GM18951 (cell line): Measurements from ENCODE around the gene TMEM87A.
"Not testable (repeated sequence)": the region's sequence is repeated elsewhere in the genome, so short reads cannot be mapped to it uniquely, and the experiment has no call there.

Experiments used
- POLR2A ChIP-seq: IDR thresholded peaks from 4 replicates; pipeline ENCODE4 v1.6.1; 2011; ENCODE audit warnings: mild to moderate bottlenecking; ENCODE audit not compliant: insufficient read length, insufficient read depth; ENCODE audit errors: extremely low read depth
- in situ Hi-C: fragments of 300-500 bp; cut with MboI; formaldehyde crosslinking; loops from one replicate; pipeline ENCODE4 v1.12.0; 2022; ENCODE audit warnings: low sequenced_read_pairs, mixed read lengths, inconsistent platforms; ENCODE audit not compliant: unreplicated experiment

The TMEM87A gene, protein sequence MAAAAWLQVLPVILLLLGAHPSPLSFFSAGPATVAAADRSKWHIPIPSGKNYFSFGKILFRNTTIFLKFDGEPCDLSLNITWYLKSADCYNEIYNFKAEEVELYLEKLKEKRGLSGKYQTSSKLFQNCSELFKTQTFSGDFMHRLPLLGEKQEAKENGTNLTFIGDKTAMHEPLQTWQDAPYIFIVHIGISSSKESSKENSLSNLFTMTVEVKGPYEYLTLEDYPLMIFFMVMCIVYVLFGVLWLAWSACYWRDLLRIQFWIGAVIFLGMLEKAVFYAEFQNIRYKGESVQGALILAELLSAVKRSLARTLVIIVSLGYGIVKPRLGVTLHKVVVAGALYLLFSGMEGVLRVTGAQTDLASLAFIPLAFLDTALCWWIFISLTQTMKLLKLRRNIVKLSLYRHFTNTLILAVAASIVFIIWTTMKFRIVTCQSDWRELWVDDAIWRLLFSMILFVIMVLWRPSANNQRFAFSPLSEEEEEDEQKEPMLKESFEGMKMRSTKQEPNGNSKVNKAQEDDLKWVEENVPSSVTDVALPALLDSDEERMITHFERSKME

DNA sequence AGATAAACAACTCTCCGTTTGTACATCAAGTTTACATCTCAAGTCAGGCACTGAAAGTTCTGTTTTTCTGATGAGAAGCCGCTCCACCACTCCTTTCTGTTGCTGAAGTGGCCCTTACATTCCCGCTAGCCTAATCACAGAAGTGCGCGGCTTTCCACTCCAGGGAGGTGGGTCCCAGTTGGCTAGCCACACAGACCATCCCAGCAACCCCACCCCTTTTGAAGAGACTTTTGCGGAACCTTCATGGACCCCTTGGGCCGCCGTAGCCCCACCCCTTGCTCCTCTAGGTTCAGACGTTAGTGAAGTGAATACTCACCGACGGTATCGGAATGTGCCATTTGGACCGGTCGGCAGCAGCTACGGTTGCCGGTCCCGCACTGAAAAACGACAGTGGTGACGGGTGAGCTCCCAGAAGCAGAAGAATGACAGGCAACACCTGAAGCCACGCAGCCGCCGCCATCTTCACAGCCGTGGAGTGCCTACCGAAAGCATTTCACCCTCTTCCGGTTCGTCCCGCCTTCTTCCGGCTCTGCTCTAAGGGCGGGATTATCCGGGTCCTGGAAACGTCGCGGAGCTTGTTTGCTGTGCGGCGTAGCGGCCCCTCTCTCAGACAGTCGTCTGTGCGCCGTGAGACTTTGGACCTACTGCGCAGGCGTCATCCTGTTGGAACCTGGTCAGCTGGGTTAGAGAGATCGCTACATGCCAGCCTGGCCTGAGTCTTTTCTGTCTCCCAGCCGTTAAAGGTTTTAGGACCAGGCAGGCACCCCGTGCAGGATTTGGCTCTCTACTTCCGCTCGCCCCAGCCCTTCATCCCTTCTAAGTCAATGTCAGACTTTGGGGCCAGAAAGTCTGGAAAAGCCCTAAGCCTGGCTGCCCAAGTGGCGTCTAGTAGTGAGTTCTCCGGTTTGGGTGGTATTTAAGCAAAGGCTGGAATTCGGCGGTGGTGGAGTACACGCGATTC is at the start of gene TMEM87A, which contains the start of gene GANC:
Gene TMEM87A, minus strand, starts transcription at position 495 of the 961 bp plus-strand sequence. Its CDS starts 35 bp downstream, at position 460.
Gene GANC, plus strand, starts transcription at position 263 of the 961 bp plus-strand sequence. CDS start 1,281 bp downstream, outside the sequence.
- in situ Hi-C loops = no loop called here
- TF ChIP-seq POLR2A = peak; percentile 95

DNA sequence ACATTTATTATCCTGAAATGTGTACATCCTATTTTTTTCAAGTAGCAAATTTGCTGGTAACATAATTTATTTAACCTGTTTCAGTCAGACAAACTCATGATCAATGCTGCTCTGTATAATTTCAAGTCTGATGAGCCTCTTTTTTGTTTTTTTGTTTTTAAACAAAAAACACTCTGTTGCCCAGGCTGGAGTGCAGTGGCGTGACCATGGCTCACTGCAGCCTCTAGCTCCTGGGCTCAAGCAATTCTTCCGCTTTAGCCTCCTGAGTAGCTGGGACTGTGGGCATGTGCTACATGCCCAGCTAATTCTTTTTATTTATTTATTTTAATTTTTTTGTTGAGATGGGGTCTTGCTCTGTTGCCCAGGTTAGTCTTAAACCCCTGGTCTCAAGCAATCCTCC is 46.0 kb upstream of the TMEM87A start:
- in situ Hi-C loops = no loop called here
- no peak for TF ChIP-seq POLR2A

DNA sequence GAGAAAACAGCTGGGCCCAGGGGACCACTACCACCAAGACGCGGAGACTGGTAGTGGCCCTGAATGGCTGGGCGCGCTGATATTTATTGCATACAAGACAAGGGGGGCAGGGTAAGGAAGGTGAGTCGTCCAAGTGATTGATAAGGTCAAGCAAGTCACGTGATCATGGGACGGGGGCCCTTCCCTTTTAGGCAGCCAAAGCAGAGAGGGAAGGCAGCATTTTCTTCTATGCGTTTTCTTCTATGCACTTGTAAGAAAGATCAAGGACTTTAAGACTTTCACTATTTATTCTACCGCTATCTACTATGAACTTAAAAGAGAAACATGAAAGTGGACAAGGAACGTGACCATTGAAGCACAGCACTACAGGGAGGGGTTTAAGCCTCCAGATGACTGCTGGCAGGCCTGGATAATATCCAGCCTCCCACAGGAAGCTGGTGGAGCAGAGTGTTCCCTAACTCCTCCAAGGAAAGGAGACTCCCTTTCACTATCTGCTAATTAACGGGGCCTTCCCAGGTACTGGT is 43.1 kb upstream of the TMEM87A start:
- in situ Hi-C loops = not testable (repeated sequence)

DNA sequence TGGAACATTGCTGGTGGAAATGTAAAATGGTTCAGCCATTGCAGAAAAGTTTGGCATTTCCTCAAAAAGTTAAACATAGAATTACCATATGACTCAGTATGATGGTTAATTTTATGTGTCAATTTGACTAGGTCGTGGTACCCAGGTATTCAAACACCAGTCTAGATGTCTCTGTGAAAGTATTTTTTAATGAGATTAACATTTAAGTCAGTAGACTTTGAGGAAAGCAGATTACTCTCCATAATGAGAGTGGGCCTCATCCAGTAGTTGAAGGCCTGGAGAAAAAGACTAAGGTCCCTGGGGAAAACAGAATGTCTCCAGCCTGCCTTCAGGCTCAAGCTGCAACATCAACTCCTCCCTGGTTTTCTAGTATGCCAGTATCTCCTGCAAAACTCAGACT is 42.3 kb upstream of the TMEM87A start:
- in situ Hi-C loops = no loop called here
- no peak for TF ChIP-seq POLR2A

DNA sequence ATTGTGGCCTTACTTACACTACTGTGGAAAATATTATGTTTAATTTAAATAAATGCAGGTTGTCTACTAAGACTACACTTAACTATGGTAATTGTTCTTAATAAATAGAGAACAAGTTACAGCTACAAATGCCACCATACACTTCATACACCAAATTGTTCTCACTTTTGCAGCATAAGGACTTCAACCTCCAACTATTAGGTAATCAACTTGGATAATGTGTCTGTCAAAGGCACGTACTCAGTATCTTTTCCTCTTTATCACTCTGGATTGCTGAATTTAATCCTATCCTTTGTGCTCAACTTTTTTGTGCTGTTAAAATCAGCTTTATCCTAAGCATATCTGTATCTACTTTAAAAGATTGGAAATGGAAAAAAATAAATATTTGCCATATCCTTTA is 41.6 kb upstream of the TMEM87A start:
- TF ChIP-seq POLR2A = no peak
- in situ Hi-C loops = no loop called here

DNA sequence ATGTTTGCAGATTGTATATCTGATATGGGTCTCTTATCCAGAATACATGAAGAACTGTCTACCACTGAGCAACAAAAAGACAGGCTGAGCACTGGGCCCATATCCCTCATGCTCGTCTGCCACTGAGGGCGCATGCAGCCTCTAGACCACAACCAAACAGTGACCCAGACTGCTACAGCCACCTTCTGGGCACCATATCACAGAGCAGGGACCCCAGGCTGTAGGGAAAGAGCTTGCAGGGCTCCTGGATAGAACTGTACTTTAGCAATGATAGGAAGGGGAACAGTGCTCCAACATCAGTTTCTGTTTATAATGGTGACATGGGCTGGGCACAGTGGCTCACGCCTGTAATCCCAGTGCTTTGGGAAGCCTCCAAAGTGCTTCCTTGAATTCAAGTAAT is 40.2 kb upstream of the TMEM87A start:
- no peak for TF ChIP-seq POLR2A
- in situ Hi-C loops = no loop called here

DNA sequence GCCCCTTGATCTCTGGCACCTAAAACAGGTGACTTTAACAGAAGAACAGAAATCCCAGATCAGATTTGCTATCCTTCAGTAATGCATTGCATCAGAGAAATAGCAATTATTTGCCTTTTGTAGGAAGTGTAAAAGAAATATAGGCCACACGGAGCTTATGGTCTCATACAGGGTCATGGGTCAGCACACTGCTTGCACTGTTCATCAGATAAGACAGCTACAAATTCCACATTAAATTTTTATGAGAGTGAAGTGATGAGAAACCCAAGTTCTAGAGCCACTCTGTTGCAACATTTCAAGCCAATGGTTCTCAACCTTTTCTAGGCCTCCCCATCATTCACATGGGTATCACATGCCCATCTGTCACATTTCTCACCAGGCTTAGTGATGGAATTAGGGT is 33.4 kb upstream of the TMEM87A start:
- TF ChIP-seq POLR2A = no peak
- in situ Hi-C loops = no loop called here

DNA sequence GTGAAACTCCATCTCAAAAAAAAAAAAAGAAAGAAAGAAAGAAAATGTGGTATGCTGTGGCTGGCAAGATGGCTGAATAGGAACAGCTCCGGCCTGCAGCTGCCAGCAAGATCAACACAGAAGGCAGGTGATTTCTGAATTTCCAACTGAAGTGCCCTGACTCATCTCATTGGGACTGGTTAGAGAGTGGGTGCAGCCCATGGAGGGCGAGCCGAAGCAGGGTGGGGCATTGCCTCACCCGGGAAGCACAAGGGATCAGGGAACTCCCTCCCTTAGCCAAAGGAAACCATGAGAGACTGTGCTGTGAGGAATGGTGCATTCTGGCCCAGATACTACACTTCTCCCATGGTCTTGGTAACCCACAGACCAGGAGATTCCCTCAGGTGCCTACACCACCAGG is 27.8 kb upstream of the TMEM87A start:
- in situ Hi-C loops = not testable (repeated sequence)

DNA sequence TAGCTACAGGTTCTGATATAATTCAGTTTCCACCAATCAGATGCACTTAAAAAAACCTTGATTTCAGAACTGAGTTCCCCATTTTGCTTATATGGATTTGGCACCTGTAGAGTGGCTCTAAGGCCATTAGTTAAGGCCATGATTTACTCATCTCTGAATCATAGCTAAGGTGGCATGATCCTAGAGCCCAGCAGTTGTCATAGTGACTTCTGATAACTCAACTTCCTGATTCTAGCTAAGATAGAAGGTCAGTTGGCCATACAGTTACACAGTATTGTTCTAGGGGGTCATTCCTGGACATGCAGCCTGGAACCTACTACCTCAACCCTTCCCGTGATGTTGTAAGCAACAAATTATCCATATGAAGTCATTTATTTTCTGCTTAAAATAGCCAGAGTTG is 15.9 kb upstream of the TMEM87A start:
- in situ Hi-C loops = no loop called here
- TF ChIP-seq POLR2A = no peak

DNA sequence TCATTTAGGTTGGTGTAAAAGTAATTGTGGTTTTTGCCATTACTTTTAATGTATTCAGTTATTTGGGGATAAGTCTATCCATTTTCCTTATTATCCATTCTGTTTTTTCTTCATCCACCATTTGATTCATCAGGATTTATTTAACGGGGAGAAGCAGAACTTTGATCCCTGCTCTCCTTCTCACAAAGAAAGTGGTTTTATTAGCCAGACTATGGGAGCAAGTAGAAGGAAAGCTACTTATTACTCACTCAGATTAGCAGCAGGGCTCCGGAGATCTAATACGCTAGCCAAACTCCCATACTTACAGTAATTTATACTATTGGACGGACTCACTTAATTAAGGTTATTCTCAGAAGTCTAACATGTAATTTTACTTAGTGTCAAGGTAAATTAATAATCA is 14.7 kb upstream of the TMEM87A start:
- no peak for TF ChIP-seq POLR2A
- in situ Hi-C loops = no loop called here

DNA sequence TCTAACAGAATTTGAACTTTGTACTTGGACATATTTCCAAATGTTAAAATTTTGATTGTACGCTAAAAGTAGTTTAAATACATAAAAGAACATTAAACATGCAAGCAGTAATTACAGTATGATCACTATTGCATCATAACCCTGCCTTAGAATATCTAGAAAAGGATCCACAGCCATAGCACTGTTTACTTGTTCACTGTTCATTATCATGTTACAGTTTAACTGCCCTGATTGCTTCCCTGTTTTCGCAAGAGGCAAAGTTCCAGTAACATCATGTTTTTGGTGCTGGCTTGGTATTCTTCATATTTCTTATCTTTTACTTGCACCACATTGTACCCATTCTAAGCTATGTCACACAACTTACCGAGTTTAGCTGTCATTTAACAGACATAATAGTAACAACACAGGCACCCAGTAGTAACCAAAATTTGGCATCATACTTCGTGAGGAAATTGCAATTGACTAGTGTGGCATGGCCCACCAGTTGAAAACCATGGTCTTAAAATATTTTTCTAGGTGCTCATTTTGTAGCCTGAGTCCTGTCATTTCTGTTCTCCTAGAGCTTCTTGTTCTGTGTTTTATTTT is 13.3 kb upstream of the TMEM87A start:
- TF ChIP-seq POLR2A = no peak
- in situ Hi-C loops = no loop called here

DNA sequence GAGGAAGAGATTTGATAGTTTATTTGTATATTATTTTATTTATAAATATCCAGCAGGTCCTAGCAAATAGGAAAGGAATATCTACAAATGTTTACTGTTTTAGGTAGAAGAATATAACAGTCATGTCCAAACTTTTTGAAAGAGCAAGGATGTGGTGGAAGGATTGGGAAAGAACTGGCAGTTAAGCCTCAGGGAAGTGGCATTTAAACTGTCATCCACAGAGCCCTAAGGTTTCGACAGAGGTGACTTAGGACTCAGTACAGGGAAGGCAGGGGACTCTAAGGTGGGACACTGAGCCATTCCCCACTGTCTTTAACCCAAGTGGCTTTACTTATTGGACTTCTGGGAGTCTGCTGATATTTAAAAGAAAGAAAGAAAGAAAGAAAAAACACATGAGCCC is 11.8 kb upstream of the TMEM87A start:
- in situ Hi-C loops = no loop called here
- TF ChIP-seq POLR2A = no peak

DNA sequence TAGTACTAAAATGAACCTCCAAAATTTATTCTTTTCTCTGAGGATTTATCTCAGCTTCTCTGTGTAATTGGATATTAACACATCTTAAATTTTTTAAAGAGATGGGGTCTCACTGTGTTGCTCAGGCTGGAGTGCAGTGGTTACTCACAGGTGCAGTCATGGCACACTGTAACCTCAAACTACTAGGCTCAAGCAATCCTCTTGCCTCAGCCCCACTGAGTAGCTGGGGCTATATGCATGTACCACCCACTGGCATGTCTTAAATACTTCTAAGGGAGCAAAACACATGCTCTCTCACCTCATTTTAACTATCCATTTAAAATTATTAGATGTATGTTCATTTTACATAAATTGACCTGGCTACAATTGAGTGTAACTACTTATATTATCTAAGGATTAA is 11.3 kb upstream of the TMEM87A start:
- TF ChIP-seq POLR2A = no peak
- in situ Hi-C loops = no loop called here
